Prostate gland (tissue), 2 donors: ENCODE results near the gene RALGPS1. TPM values are rescaled to one million over a fixed set of nuclear protein-coding genes. Genes with fewer than 3 reads are reported as not detected.

Source experiments
- DNase-seq: peaks from one replicate; pipeline ENCODE4 v3.0.0-alpha.2; 2019; ENCODE audit warnings: low spot score
- H3K27ac ChIP-seq, 2 donors: fragments of 200-600 bp; sonication (generic); 2 replicates each; pipeline ENCODE4 v1.5.1; 2017 to 2019
- H3K27me3 ChIP-seq: fragments of 200-600 bp; sonication (generic); replicated peaks from 2 replicates; pipeline ENCODE4 v1.5.1; 2019; ENCODE audit not compliant: insufficient read depth
- H3K36me3 ChIP-seq, 2 donors: fragments of 200-600 bp; sonication (generic); 1 replicate in 1 of 2; 2 replicates in 1 of 2; pipeline versions ENCODE4 v1.5.1 to v1.8.1; 2017 to 2019
- H3K4me1 ChIP-seq: fragments of 200-600 bp; sonication (generic); replicated peaks from 2 replicates; pipeline ENCODE4 v1.5.1; 2019
- H3K4me3 ChIP-seq, 2 donors: fragments of 200-600 bp; sonication (generic); 2 replicates each; pipeline ENCODE4 v1.5.1; 2017 to 2019
- H3K9me3 ChIP-seq: fragments of 200-600 bp; sonication (generic); 2 replicates; pipeline ENCODE4 v1.5.1; 2017
- POLR2A ChIP-seq: fragments of 450-650 bp; IDR thresholded peaks from one replicate; pipeline ENCODE4 v1.6.1; 2016; ENCODE audit warnings: antibody characterized with exemption, mild to moderate bottlenecking
- POLR2AphosphoS5 ChIP-seq: sonication (generic); formaldehyde crosslinking; IDR thresholded peaks from one replicate; pipeline ENCODE4 v1.6.1; 2017; ENCODE audit warnings: antibody characterized with exemption
- WGBS: methylation state at CpG from one replicate; pipeline ENCODE4 v1.1.5; 2018; 5-methylcytosine and 5-hydroxymethylcytosine counted together
- intact Hi-C: fragments of 100-400 bp; cut with DNase I; formaldehyde crosslinking; loops from one replicate; pipeline ENCODE4 v1.14.2; 2022
- total RNA-seq, 2 donors: library from RNA; depleted of rRNA; stranded (reverse); fragments of >200 nt; gene quantifications; one replicate each; pipeline ENCODE4 v1.1.0, GENCODE V29; 2016
- TF ChIP-seq, protein P1 (sequence below), 4 experiments: fragments of 200-600 bp in 2 of 4; fragments of 450-650 bp in 2 of 4; sonication (generic) in 2 of 4; IDR thresholded peaks; 1 replicate in 3 of 4; 2 replicates in 1 of 4; pipeline ENCODE4 v1.5.1; 2016 to 2019; ENCODE audit warnings: antibody characterized with exemption in 4 of 4, mild to moderate bottlenecking in 2 of 4, moderate library complexity in 2 of 4

The RALGPS1 gene
- total RNA-seq, 2 donors from 2014 or later = 14.7 to 20.7 TPM

DNA sequence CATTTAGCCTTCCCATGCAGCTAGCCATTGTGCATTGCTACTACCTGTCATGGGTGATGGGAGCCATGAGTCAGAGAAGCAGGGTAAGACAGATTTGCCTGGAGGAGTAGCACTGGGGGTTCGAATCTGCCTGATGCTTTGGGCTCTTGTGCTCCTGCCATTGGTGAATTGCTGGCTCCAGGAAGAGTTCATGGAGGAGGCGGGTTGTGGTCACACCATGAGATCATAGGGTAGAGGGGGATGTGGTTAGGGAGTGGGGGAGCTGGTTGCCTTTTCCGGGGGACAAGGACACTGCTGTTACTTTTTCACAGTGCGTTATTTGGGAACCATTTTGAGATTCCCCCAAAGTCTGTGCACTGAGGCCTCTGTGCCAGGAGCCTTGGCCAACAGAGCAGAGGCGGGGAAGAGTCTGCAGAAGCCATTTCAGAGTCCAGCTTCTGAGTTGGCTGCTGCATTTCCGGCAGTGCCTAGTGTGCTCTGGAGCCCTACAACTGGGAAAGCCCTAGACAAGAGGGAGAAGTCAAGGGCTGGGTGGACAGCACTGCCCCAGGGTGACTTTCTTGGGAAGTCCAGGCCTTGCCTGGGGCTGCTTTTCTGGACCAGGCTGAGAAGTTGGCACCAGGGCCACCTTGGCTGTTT is 201.6 kb downstream of the RALGPS1 start:
- Histone ChIP-seq H3K27me3 (no peaks in the 10 kb centered on the region), H3K4me1 (peaks cover 4% of the 10 kb centered on the region), H3K9me3 (no peaks in the 10 kb centered on the region), H3K4me3 (no peak overlapping the region), H3K27ac (no peak overlapping the region), H3K36me3 (no peaks in the 10 kb centered on the region)
- DNase-seq = no peak
- TF ChIP-seq POLR2AphosphoS5 = no peak
- TF ChIP-seq, protein P1, sequence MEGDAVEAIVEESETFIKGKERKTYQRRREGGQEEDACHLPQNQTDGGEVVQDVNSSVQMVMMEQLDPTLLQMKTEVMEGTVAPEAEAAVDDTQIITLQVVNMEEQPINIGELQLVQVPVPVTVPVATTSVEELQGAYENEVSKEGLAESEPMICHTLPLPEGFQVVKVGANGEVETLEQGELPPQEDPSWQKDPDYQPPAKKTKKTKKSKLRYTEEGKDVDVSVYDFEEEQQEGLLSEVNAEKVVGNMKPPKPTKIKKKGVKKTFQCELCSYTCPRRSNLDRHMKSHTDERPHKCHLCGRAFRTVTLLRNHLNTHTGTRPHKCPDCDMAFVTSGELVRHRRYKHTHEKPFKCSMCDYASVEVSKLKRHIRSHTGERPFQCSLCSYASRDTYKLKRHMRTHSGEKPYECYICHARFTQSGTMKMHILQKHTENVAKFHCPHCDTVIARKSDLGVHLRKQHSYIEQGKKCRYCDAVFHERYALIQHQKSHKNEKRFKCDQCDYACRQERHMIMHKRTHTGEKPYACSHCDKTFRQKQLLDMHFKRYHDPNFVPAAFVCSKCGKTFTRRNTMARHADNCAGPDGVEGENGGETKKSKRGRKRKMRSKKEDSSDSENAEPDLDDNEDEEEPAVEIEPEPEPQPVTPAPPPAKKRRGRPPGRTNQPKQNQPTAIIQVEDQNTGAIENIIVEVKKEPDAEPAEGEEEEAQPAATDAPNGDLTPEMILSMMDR (IDR thresholded peaks at IDR 0.05) = no peak
- no peak for TF ChIP-seq POLR2A
- WGBS = 86% methylated on average over 6 of the region's 6 CpGs
- intact Hi-C loops = loop anchor here (10.0 kb wide), 1 partner anchor 171 kb away; no protein-coding TSS in a partner anchor

DNA sequence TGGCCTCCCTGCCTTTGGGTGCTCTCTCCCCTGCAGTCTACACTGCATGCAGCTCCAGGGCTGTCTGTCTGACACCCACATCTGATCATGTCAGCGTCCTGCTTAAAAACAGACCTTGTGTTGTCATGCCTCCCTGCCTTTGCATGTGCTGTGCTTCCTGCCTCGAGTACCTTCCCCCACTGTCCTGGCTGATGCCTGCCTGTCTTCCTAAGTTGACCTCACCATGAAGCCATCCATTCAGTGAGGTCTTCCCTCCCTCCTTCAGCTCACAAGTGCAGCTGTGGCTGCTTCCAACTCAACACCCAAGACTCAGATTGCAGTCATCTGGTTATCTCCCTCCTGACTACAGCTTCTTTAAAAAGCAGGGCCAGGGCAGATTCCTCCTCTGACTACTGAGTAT is 202.4 kb downstream of the RALGPS1 start:
- DNase-seq = no peak
- intact Hi-C loops = loop anchor here (10.0 kb wide), 1 partner anchor 172 kb away; no protein-coding TSS in a partner anchor
- Histone ChIP-seq H3K4me3 (no peak overlapping the region), H3K27ac (no peak overlapping the region), H3K9me3 (no peaks in the 10 kb centered on the region), H3K4me1 (peaks cover 4% of the 10 kb centered on the region), H3K27me3 (no peaks in the 10 kb centered on the region), H3K36me3 (no peaks in the 10 kb centered on the region)
- no peak for TF ChIP-seq POLR2A
- no peak for TF ChIP-seq POLR2AphosphoS5
- TF ChIP-seq, protein P1 (IDR thresholded peaks at IDR 0.05) = no peak
- WGBS = 80% methylated on average over 2 of the region's 2 CpGs

DNA sequence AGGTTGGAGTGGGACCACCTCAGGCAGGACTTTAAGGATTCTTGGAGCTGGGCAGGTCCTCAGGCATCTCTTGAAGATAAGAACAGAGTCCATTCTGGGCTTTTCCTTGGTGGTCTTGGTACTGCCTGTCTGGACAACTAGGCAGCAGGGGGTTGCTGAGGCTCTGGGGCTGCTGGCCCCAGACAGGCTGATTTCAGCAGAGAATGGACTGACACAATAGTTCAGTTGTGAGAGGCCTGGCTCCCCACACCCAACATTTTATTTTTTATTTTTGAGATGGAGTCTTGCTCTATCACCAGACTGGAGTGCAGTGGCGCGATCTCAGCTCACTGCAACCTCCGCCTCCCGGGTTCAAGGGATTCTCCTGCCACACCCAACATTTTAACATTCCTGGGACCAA is 203.2 kb downstream of the RALGPS1 start:
- H3K36me3 ChIP-seq = no peaks in the 10 kb centered on the region
- peaks cover 4% of the 10 kb centered on the region for H3K4me1 ChIP-seq
- DNase-seq = no peak
- no peaks in the 10 kb centered on the region for H3K9me3 ChIP-seq
- TF ChIP-seq POLR2AphosphoS5 (no peak), POLR2A (no peak)
- TF ChIP-seq, protein P1 (IDR thresholded peaks at IDR 0.05) = no peak
- H3K27ac ChIP-seq = no peak overlapping the region
- no peaks in the 10 kb centered on the region for H3K27me3 ChIP-seq
- H3K4me3 ChIP-seq = no peak overlapping the region
- WGBS = 93% methylated on average over 4 of the region's 4 CpGs
- intact Hi-C loops = loop anchor here (10.0 kb wide), 1 partner anchor 173 kb away; no protein-coding TSS in a partner anchor

DNA sequence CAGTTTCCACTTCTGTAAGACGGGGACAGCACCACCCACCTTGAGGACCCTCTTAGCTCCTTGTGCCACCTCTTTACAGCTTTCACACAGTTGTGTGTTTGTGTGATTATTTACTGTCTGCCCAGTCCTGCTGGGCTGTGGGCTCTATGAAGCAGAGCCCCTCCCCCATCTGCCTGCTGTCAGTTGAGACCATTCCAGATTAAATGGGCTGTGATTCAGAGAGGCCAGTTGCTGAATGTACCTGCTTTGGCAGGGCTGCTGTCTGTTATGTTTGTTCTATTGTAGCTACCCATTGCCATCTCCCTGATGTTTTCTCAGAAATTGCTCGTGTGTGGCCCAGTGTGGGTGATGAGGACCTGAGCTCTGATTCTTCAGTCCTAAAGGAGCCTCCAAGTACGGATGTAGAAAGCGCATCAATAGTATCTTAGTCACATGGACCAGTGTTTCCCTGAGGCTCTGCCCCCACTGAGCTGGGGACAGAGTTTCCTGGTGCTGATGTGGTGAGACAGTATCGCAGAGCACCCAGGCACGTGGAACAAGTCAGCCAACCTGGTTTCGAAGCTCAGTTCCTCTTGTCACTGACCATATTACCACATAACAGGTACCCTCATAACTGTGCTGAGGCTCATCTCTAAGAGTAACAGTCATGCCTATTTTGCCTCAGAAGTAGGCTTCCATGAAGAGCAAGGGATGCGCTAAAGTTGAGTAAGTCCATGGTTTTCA is 204.2 kb downstream of the RALGPS1 start:
- no peak overlapping the region for H3K4me3 ChIP-seq
- peaks cover 10% of the 10 kb centered on the region for H3K4me1 ChIP-seq
- WGBS = 77% methylated on average over 8 of the region's 8 CpGs

More for the DNA sequence above, 204.2 kb downstream of the RALGPS1 start:
- Histone ChIP-seq H3K27ac (no peak overlapping the region), H3K9me3 (no peaks in the 10 kb centered on the region), H3K36me3 (no peaks in the 10 kb centered on the region), H3K27me3 (no peaks in the 10 kb centered on the region)
- intact Hi-C loops = loop anchor here (10.0 kb wide), 1 partner anchor 174 kb away; no protein-coding TSS in a partner anchor
- TF ChIP-seq POLR2AphosphoS5 = no peak
- TF ChIP-seq, protein P1 (IDR thresholded peaks at IDR 0.05) = no peak
- TF ChIP-seq POLR2A = no peak
- DNase-seq = no peak
